K562 (cell line): ENCODE data around the gene CCDC136. TPM values are rescaled to one million over a fixed set of nuclear protein-coding genes. Genes with fewer than 3 reads are reported as not detected.

Source experiments
- ATF1 ChIP-seq, 2 experiments: fragments of 450-650 bp in 1 of 2; IDR thresholded peaks; 2 replicates each; pipeline ENCODE4 v1.6.1; 2016; ENCODE audit warnings: missing compliant biosample characterization in 1 of 2, missing genetic modification characterization in 1 of 2
- CEBPG ChIP-seq, 3 experiments: fragments of 200-800 bp in 1 of 3; sonication (Bioruptor generic) in 1 of 3; sonication (generic) in 1 of 3; formaldehyde crosslinking in 1 of 3; IDR thresholded peaks in 2 of 3; conservative IDR thresholded peaks in 1 of 3; 2 replicates each; pipeline versions ENCODE4 v1.6.1 to v1.8.0; 2016 to 2022; ENCODE audit warnings: missing compliant biosample characterization in 2 of 3, missing genetic modification characterization in 2 of 3, mild to moderate bottlenecking in 1 of 3, missing genetic modification reagents in 1 of 3
- CTCFL ChIP-seq: IDR thresholded peaks from 2 replicates; pipeline ENCODE4 v1.6.1; 2011; ENCODE audit warnings: borderline replicate concordance, low read depth, mild to moderate bottlenecking, moderate library complexity, low read length; ENCODE audit not compliant: insufficient read depth, poor library complexity, severe bottlenecking
- ETV1 ChIP-seq: fragments of 450-650 bp; conservative IDR thresholded peaks from 2 replicates; pipeline ENCODE4 v1.6.1; 2016; ENCODE audit warnings: missing genetic modification characterization, control low read depth, low read depth, missing compliant biosample characterization
- ETV5 ChIP-seq: sonication (generic); formaldehyde crosslinking; IDR thresholded peaks from 2 replicates; pipeline ENCODE4 v1.4.0; 2020; ENCODE audit warnings: low read depth, mild to moderate bottlenecking, missing genetic modification reagents
- FOXK1 ChIP-seq: sonication (generic); formaldehyde crosslinking; IDR thresholded peaks from 2 replicates; pipeline ENCODE4 v1.8.0; 2022; ENCODE audit warnings: missing genetic modification reagents, mild to moderate bottlenecking, borderline replicate concordance
- FUS ChIP-seq: fragments of 200-400 bp; formaldehyde crosslinking; optimal IDR thresholded peaks from 2 replicates; pipeline ENCODE3; 2017; ENCODE audit warnings: low read depth, low read length
- L3MBTL2 ChIP-seq: fragments of 450-650 bp; IDR thresholded peaks from 2 replicates; pipeline ENCODE4 v1.6.1; 2016; ENCODE audit warnings: mild to moderate bottlenecking, moderate library complexity
- LEF1 ChIP-seq: fragments of 450-650 bp; IDR thresholded peaks from 2 replicates; pipeline ENCODE4 v1.6.1; 2016; ENCODE audit warnings: mild to moderate bottlenecking
- MCM7 ChIP-seq, 2 experiments: fragments of 450-650 bp; IDR thresholded peaks; 2 replicates each; pipeline ENCODE4 v1.6.1; 2016 to 2018
- PTBP1 ChIP-seq: fragments of 200-400 bp; formaldehyde crosslinking; IDR thresholded peaks from 2 replicates; pipeline ENCODE4 v1.6.1; 2017; ENCODE audit warnings: low read depth, low read length
- polyA plus RNA-seq, 8 experiments: library from polyadenylated mRNA; depleted of rRNA in 4 of 8; stranded (reverse) in 5 of 8; unstranded in 3 of 8; fragments of >200 nt; fragmentation: Nextera tagmentation in 2 of 8; fragmentation: Illumina TruSeq in 1 of 8; extraction: Ambion mirVana in 2 of 8; extraction: Trizol in 1 of 8; gene quantifications; 2 replicates each; pipeline versions ENCODE4 v1.2.1 to v1.2.3, GENCODE V29; 2011 to 2014; ENCODE audit warnings: inconsistent platforms in 1 of 8, missing spikeins in 1 of 8
- total RNA-seq, 7 experiments: library from RNA; depleted of rRNA in 6 of 7; stranded (reverse); fragments of >200 nt in 6 of 7; fragmentation: Illumina TruSeq in 2 of 7; extraction: Trizol in 2 of 7; gene quantifications; 2 replicates each; pipeline versions ENCODE4 v1.2.1 to v1.2.3, GENCODE V29; 2011 to 2021; ENCODE audit warnings: low replicate concordance in 1 of 7
- TF ChIP-seq, protein P1 (sequence below): fragments of 450-650 bp; IDR thresholded peaks from 2 replicates; pipeline ENCODE4 v1.6.1; 2016; ENCODE audit warnings: low read depth
- TF ChIP-seq, protein P2 (sequence below): sonication (generic); formaldehyde crosslinking; IDR thresholded peaks from 2 replicates; pipeline ENCODE4 v1.8.1; 2023; ENCODE audit warnings: mild to moderate bottlenecking, missing genetic modification reagents, moderate library complexity
- TF ChIP-seq, protein P3 (sequence below): fragments of 250-450 bp; sonication (Bioruptor Pico); IDR thresholded peaks from 2 replicates; pipeline ENCODE4 v1.6.1; 2021; ENCODE audit warnings: mild to moderate bottlenecking

Gene CCDC136
- total and polyA plus RNA-seq, 9 of the 15 experiments (the other 6 are each of a cell fraction or from before 2014, with no cell fraction given) = 2.4 to 40.8 (median 26.5) TPM

DNA sequence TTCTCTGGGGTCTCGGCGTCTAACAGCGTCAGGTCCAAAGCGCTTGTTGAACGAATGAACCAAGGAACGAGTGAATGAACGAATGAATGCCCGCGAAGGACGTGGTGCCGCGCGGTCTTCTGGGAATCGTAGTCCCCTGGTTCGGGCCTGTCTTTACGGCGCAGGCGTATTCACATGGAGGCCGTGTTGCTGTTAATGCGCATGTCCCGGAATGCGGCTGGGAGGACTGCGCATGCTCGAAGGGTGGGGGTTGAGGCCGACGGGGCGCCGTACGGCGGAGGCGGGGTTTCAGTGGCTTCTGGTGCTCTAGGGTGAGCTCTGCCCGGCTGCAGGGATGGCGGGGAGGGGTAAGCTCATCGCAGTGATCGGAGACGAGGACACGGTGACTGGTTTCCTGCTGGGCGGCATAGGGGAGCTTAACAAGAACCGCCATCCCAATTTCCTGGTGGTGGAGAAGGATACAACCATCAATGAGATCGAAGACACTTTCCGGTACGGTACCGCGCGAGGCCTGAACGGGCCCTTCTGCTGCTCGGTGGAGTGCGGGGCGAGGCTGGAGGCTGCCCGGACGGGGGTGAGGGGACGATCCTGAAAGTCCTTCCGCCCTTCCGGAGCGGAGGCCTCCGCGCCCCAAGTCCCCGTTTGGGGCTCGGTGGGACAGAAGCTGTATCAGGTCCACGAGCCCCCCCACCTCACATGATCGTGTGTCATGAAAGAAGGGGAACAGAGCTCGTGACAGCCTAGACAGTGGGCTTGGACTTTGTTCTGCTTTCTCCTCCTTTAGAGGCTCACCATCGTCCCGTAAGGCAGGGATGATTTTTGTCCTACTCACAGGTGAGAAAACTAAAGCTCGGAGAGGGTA, 71.0 kb downstream of the CCDC136 start, which contains the start of gene ATP6V1F (continued):
- TF ChIP-seq, protein P1, sequence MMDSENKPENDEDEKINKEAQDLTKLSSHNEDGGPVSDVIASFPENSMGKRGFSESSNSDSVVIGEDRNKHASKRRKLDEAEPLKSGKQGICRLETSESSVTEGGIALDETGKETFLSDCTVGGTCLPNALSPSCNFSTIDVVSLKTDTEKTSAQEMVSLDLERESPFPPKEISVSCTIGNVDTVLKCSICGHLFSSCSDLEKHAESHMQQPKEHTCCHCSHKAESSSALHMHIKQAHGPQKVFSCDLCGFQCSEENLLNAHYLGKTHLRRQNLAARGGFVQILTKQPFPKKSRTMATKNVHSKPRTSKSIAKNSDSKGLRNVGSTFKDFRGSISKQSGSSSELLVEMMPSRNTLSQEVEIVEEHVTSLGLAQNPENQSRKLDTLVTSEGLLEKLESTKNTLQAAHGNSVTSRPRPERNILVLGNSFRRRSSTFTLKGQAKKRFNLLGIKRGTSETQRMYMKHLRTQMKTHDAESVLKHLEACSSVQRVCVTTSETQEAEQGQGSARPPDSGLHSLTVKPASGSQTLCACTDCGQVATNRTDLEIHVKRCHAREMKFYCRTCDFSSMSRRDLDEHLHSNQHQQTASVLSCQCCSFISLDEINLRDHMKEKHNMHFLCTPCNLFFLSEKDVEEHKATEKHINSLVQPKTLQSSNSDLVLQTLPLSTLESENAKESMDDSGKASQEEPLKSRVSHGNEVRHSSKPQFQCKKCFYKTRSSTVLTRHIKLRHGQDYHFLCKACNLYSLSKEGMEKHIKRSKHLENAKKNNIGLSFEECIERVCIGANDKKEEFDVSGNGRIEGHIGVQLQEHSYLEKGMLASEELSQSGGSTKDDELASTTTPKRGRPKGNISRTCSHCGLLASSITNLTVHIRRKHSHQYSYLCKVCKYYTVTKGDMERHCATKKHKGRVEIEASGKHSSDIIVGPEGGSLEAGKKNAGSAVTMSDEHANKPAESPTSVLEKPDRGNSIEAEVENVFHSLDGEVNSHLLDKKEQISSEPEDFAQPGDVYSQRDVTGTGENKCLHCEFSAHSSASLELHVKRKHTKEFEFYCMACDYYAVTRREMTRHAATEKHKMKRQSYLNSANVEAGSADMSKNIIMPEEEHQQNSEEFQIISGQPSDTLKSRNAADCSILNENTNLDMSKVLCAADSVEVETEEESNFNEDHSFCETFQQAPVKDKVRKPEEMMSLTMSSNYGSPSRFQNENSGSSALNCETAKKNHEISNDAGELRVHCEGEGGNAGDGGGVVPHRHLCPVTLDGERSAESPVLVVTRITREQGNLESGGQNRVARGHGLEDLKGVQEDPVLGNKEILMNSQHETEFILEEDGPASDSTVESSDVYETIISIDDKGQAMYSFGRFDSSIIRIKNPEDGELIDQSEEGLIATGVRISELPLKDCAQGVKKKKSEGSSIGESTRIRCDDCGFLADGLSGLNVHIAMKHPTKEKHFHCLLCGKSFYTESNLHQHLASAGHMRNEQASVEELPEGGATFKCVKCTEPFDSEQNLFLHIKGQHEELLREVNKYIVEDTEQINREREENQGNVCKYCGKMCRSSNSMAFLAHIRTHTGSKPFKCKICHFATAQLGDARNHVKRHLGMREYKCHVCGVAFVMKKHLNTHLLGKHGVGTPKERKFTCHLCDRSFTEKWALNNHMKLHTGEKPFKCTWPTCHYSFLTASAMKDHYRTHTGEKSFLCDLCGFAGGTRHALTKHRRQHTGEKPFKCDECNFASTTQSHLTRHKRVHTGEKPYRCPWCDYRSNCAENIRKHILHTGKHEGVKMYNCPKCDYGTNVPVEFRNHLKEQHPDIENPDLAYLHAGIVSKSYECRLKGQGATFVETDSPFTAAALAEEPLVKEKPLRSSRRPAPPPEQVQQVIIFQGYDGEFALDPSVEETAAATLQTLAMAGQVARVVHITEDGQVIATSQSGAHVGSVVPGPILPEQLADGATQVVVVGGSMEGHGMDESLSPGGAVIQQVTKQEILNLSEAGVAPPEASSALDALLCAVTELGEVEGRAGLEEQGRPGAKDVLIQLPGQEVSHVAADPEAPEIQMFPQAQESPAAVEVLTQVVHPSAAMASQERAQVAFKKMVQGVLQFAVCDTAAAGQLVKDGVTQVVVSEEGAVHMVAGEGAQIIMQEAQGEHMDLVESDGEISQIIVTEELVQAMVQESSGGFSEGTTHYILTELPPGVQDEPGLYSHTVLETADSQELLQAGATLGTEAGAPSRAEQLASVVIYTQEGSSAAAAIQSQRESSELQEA = peak; percentile 83
- TF ChIP-seq CEBPG (CRISPR knock-in tag; IDR thresholded peaks at IDR 0.05) (no peak), CEBPG (tag; conservative IDR thresholded peaks at IDR 0.05 in 1 of 2, IDR thresholded peaks at IDR 0.05 in 1 of 2) (no peak), MCM7 (IDR thresholded peaks at IDR 0.05) (no peak), FUS (no peak), ATF1 (CRISPR knock-in tag; IDR thresholded peaks at IDR 0.05) (no peak), ATF1 (tag; IDR thresholded peaks at IDR 0.05) (peak; percentile 96), PTBP1 (no peak), FOXK1 (CRISPR knock-in tag) (0 out of 2 replicates have a peak, but pooled peaks have one; percentile 70), L3MBTL2 (peak; percentile 51; the same call in 1 of the 2 replicates), ETV1 (tag) (peak; percentile 39), CTCFL (no peak), ETV5 (no peak), LEF1 (no peak)
- TF ChIP-seq, protein P2, sequence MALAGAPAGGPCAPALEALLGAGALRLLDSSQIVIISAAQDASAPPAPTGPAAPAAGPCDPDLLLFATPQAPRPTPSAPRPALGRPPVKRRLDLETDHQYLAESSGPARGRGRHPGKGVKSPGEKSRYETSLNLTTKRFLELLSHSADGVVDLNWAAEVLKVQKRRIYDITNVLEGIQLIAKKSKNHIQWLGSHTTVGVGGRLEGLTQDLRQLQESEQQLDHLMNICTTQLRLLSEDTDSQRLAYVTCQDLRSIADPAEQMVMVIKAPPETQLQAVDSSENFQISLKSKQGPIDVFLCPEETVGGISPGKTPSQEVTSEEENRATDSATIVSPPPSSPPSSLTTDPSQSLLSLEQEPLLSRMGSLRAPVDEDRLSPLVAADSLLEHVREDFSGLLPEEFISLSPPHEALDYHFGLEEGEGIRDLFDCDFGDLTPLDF (CRISPR knock-in tag) = peak; percentile 3; the same call in 1 of the 2 replicates
- TF ChIP-seq, protein P3, sequence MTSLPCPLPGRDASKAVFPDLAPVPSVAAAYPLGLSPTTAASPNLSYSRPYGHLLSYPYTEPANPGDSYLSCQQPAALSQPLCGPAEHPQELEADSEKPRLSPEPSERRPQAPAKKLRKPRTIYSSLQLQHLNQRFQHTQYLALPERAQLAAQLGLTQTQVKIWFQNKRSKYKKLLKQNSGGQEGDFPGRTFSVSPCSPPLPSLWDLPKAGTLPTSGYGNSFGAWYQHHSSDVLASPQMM (CRISPR knock-in tag) = no peak
